ENCODE results near the gene SOCS3.

DNA sequence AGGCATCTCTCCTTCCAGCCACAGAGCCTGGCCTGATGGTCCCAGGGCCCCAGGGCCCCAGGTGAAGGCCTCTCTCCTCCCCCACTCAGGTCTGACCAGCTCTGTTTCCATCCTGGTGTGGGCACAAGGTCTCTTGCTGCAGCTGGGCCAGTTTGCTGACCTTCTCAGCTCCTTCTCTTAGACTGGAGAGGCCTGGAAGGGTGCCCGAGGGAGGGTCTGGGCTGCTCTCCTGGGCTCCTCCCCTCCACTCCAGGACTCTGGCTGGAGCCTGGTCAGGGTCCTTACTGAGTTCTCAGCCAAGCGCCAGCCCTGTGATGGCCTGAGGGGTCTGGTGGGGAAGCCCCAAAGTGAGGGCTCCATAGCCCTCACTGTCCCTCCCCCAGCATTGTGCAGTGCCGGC is 12.4 kb downstream of the SOCS3 start:
- TF ChIP-seq, protein P1, sequence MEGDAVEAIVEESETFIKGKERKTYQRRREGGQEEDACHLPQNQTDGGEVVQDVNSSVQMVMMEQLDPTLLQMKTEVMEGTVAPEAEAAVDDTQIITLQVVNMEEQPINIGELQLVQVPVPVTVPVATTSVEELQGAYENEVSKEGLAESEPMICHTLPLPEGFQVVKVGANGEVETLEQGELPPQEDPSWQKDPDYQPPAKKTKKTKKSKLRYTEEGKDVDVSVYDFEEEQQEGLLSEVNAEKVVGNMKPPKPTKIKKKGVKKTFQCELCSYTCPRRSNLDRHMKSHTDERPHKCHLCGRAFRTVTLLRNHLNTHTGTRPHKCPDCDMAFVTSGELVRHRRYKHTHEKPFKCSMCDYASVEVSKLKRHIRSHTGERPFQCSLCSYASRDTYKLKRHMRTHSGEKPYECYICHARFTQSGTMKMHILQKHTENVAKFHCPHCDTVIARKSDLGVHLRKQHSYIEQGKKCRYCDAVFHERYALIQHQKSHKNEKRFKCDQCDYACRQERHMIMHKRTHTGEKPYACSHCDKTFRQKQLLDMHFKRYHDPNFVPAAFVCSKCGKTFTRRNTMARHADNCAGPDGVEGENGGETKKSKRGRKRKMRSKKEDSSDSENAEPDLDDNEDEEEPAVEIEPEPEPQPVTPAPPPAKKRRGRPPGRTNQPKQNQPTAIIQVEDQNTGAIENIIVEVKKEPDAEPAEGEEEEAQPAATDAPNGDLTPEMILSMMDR (IDR thresholded peaks at IDR 0.05): no peak
- TF ChIP-seq POLR2A (IDR thresholded peaks at IDR 0.05) (no peak), POLR2AphosphoS5 (IDR thresholded peaks at IDR 0.05) (peak in 1 of 2 donors; percentile 9)
